T-cell (primary cell): ENCODE results near the gene TPI1. TPM values are rescaled to one million over a fixed set of nuclear protein-coding genes. Genes with fewer than 3 reads are reported as not detected.
A peak's percentile ranks its signal among the peaks of the same experiment; 100 is the strongest.
"Not testable (repeated sequence)": the region's sequence is repeated elsewhere in the genome, so short reads cannot be mapped to it uniquely, and the experiment has no call there.

Experiments
- ATAC-seq, 4 experiments: fragments of 200-7000 bp in 3 of 4; fragments of 150-1000 bp in 1 of 4; cut with Tn5 transposase; replicated peaks in 1 of 4; 1 replicate in 3 of 4; 2 replicates in 1 of 4; pipeline ENCODE4 v1.10.0; 2021; ENCODE audit warnings: moderate library complexity in 3 of 4, mild to moderate bottlenecking in 2 of 4, moderate number of reproducible peaks in 1 of 4
- CTCF ChIA-PET, 2 donors: fragments of 300-600 bp; sonication (Branson Sonifier 250); formaldehyde crosslinking; loops; one replicate each; lab custom pipeline; 2022; ENCODE audit warnings: antibody characterized with exemption in 2 of 2; lab: Charles Lee
- POLR2A ChIA-PET, 2 donors: fragments of 300-600 bp; sonication (Branson Sonifier 250); formaldehyde crosslinking; loops; one replicate each; lab custom pipeline; 2022; ENCODE audit warnings: antibody characterized with exemption in 2 of 2; lab: Charles Lee
- DNase-seq, 35 experiments: peaks; one replicate each; pipeline versions ENCODE4 v3.0.0 to v3.0.0-alpha.2; 2013 to 2023
- H3K27ac ChIP-seq: one replicate; pipeline ENCODE4 v1.5.1; 2013; ENCODE audit warnings: low read length
- H3K27me3 ChIP-seq, 2 experiments: replicated peaks in 1 of 2; 1 replicate in 1 of 2; 2 replicates in 1 of 2; pipeline versions ENCODE4 v1.6.1 to v1.7.0; 2013; ENCODE audit warnings: low read length in 1 of 2, mixed read lengths in 1 of 2; ENCODE audit not compliant: control insufficient read depth in 2 of 2, insufficient read depth in 2 of 2; ENCODE audit errors: extremely low read depth in 1 of 2
- H3K36me3 ChIP-seq, 2 donors: 1 replicate in 1 of 2; 2 replicates in 1 of 2; pipeline versions ENCODE4 v1.6.1 to v1.7.0; 2013; ENCODE audit warnings: low read length in 1 of 2; ENCODE audit not compliant: control insufficient read depth in 2 of 2, insufficient read depth in 1 of 2; ENCODE audit errors: extremely low read depth in 1 of 2
- H3K4me1 ChIP-seq, 2 experiments: 1 replicate in 1 of 2; 2 replicates in 1 of 2; pipeline versions ENCODE4 v1.6.1 to v1.7.0; 2013; ENCODE audit warnings: low read length in 2 of 2, mixed read lengths in 1 of 2; ENCODE audit not compliant: insufficient read depth in 2 of 2, control insufficient read depth in 1 of 2; ENCODE audit errors: extremely low read depth in 1 of 2
- H3K4me3 ChIP-seq, 2 donors: 1 replicate in 1 of 2; 2 replicates in 1 of 2; pipeline versions ENCODE4 v1.5.1 to v1.7.0; 2013; ENCODE audit warnings: mild to moderate bottlenecking in 2 of 2, low read length in 1 of 2, moderate library complexity in 1 of 2; ENCODE audit not compliant: control insufficient read depth in 1 of 2; ENCODE audit errors: extremely low read depth in 1 of 2
- H3K9me3 ChIP-seq: 2 replicates; pipeline ENCODE4 v1.7.0; 2013
- H3K27ac Mint-ChIP-seq, 2 donors: one replicate each; pipeline ENCODE4 v1.8.0; 2020 to 2021; ENCODE audit warnings: mild to moderate bottlenecking in 2 of 2, mixed read lengths in 2 of 2
- H3K27me3 Mint-ChIP-seq, 2 donors: one replicate each; pipeline ENCODE4 v1.8.0; 2021 to 2022; ENCODE audit warnings: mixed read lengths in 2 of 2
- H3K36me3 Mint-ChIP-seq: one replicate; pipeline ENCODE4 v1.8.0; 2021; ENCODE audit warnings: mixed read lengths
- H3K4me1 Mint-ChIP-seq, 3 donors: one replicate each; pipeline ENCODE4 v1.8.0; 2020 to 2022; ENCODE audit warnings: mixed read lengths in 3 of 3, mild to moderate bottlenecking in 1 of 3
- H3K4me3 Mint-ChIP-seq, 3 donors: one replicate each; pipeline ENCODE4 v1.8.0; 2020 to 2022; ENCODE audit warnings: mild to moderate bottlenecking in 3 of 3, mixed read lengths in 3 of 3, moderate library complexity in 3 of 3
- H3K9me3 Mint-ChIP-seq, 3 donors: one replicate each; pipeline ENCODE4 v1.8.0; 2020 to 2022; ENCODE audit warnings: mixed read lengths in 3 of 3
- WGBS: methylation state at CpG from one replicate; pipeline ENCODE4 v1.1.5; 2013; ENCODE audit warnings: missing lambda C conversion rate; ENCODE audit not compliant: insufficient coverage; 5-methylcytosine and 5-hydroxymethylcytosine counted together
- total RNA-seq, 35 experiments: library from RNA in 6 of 35; stranded (reverse) in 6 of 35; fragments of 120-200 nt in 1 of 35; gene quantifications; one replicate each; pipeline versions ENCODE4 v1.2.1 to v1.2.4 and lab custom pipeline; 2013 to 2026

TPI1 gene
- total RNA-seq, 5 donors from 2014 or later (not counting 1 experiment from before 2014, with no cell fraction given), result 132 to 208 (median 189) TPM

- H3K4me3 Mint-ChIP-seq, result peak overlapping the region; percentile 86 to 92 (median 87)
- peak; percentile 0 to 4 (median 1) for ATAC-seq
- H3K27me3 Mint-ChIP-seq, result no peaks in the 10 kb centered on the region
- peaks cover 43 to 48% (median 46%) of the 10 kb centered on the region in 3 donors for H3K4me1 Mint-ChIP-seq
- H3K9me3 Mint-ChIP-seq, result no peaks in the 10 kb centered on the region
- CTCF ChIA-PET, result interaction anchor here (0.6 to 1.5 kb wide), 9 partner anchors 8 to 240 kb away, joined by 3 to 8 read pairs (median 5); partner anchors contain the start of genes CDCA3 (in 1 of the 2), USP5 (in 1 of the 2) and ZNF384 (in 1 of the 2)
- 10% methylated on average over 31 of the region's 33 CpGs for WGBS
- Histone ChIP-seq H3K4me1 (peaks cover 16 to 49% of the 10 kb centered on the region in 2 experiments), H3K36me3 (peaks cover 11 to 52% of the 10 kb centered on the region in 2 donors), H3K4me3 (peak overlapping the region; percentile 44 to 65), H3K27me3 (no peaks in the 10 kb centered on the region), H3K27ac (peak overlapping the region; percentile 86), H3K9me3 (no peaks in the 10 kb centered on the region)
- DNase-seq, result peak in 3 of 35 experiments; percentile 31 to 60 (median 44)
- peaks cover 38% of the 10 kb centered on the region for H3K36me3 Mint-ChIP-seq
- peak overlapping the region; percentile 91 for H3K27ac Mint-ChIP-seq
- POLR2A ChIA-PET, result interaction anchor here (0.7 to 1.4 kb wide), 2 partner anchors 15 to 151 kb away, joined by 5 to 6 read pairs; partner anchors contain the start of gene USP5 (in 1 of the 2)
These were observed 365 bp upstream of the TPI1 start for GRCh38 chr12:6866920-6867412.

GRCh38 chr12:6868211-6869048, 1.1 kb downstream of the TPI1 start:
- Mint-ChIP-seq H3K4me3 (peak overlapping the region; percentile 85 to 89 (median 87)), H3K27me3 (no peaks in the 10 kb centered on the region), H3K36me3 (peaks cover 31% of the 10 kb centered on the region), H3K4me1 (peaks cover 51 to 54% (median 54%) of the 10 kb centered on the region in 3 donors), H3K9me3 (no peaks in the 10 kb centered on the region), H3K27ac (peak overlapping the region; percentile 89)
- POLR2A ChIA-PET, result interaction anchor here in 1 of 2 donors (0.7 kb wide), 1 partner anchor 16 kb away, joined by 3 read pairs; the partner anchor contains the start of gene USP5
- DNase-seq (no peak), ATAC-seq (peak in 2 of 4 experiments; percentile 0 to 1)
- CTCF ChIA-PET, result interaction anchor here (0.9 to 4.7 kb wide), 14 partner anchors 13 to 277 kb away, joined by 3 to 23 read pairs (median 4); partner anchors contain the start of genes C12orf57 (in 1 of the 2), CDCA3 (in 1 of the 2), RNU7-1 (in 1 of the 2) and USP5 (in 1 of the 2)
- Histone ChIP-seq H3K27me3 (no peaks in the 10 kb centered on the region), H3K9me3 (no peaks in the 10 kb centered on the region), H3K36me3 (peaks cover 10 to 40% of the 10 kb centered on the region in 2 donors), H3K4me1 (peaks cover 20 to 61% of the 10 kb centered on the region in 2 experiments), H3K27ac (peak overlapping the region; percentile 62), H3K4me3 (peak overlapping the region; percentile 62 to 65)
- WGBS, result 4% methylated on average over 10 of the region's 22 CpGs

GRCh38 chr12:6869049-6870021, 2.0 kb downstream of the TPI1 start:
- Mint-ChIP-seq H3K4me3 (peak overlapping the region; percentile 85 to 89 (median 87)), H3K27ac (peak overlapping the region; percentile 89), H3K9me3 (no peaks in the 10 kb centered on the region), H3K4me1 (peaks cover 54 to 58% (median 54%) of the 10 kb centered on the region in 3 donors), H3K27me3 (no peaks in the 10 kb centered on the region), H3K36me3 (peaks cover 29% of the 10 kb centered on the region)
- Histone ChIP-seq H3K9me3 (no peaks in the 10 kb centered on the region), H3K4me1 (peaks cover 20 to 70% of the 10 kb centered on the region in 2 experiments), H3K27ac (peak overlapping the region; percentile 62), H3K4me3 (no peak overlapping the region), H3K36me3 (peaks cover 5 to 32% of the 10 kb centered on the region in 2 donors), H3K27me3 (no peaks in the 10 kb centered on the region)
- WGBS, result 38% methylated on average over 11 of the region's 12 CpGs
- peak in 1 of 4 experiments; percentile 10 for ATAC-seq
- ChIA-PET CTCF (interaction anchor here (0.6 to 4.7 kb wide), 35 partner anchors 12 to 278 kb away, joined by 3 to 23 read pairs (median 4); partner anchors contain the start of genes C12orf57 (in 1 of the 2), C1R (in 1 of the 2), C1RL (in 1 of the 2) and CDCA3 (in 1 of the 2)), POLR2A (interaction anchor here in 1 of 2 donors (1.0 kb wide), 1 partner anchor 74 kb away, joined by 5 read pairs; the partner anchor contains the start of genes C12orf57 and RNU7-1)
- DNase-seq, result peak; percentile 63 to 92 (median 81)

GRCh38 chr12:6870304-6870703, 3.0 kb downstream of the TPI1 start:
- peaks cover 21% of the 10 kb centered on the region for H3K36me3 Mint-ChIP-seq
- H3K36me3 ChIP-seq, result peaks cover 0 to 25% of the 10 kb centered on the region in 2 donors
- ChIA-PET CTCF (interaction anchor here (0.8 to 4.7 kb wide), 7 partner anchors 21 to 243 kb away, joined by 3 to 23 read pairs (median 5); partner anchors contain the start of genes C12orf57 (in 1 of the 2) and RNU7-1 (in 1 of the 2)), POLR2A (interaction anchor here (0.6 to 0.7 kb wide), 3 partner anchors 44 to 719 kb away, joined by 3 to 4 read pairs (median 4); partner anchors contain the start of gene ENO2 (in 1 of the 2))
- peaks cover 54 to 60% (median 57%) of the 10 kb centered on the region in 3 donors for H3K4me1 Mint-ChIP-seq
- not testable (repeated sequence) for H3K27me3 Mint-ChIP-seq, H3K4me3 ChIP-seq, ATAC-seq, H3K9me3 ChIP-seq, H3K27me3 ChIP-seq, H3K9me3 Mint-ChIP-seq, DNase-seq, H3K27ac ChIP-seq
- no CpG with 5 or more reads among the region's 4 CpGs for WGBS
- peaks cover 20 to 71% of the 10 kb centered on the region in 2 experiments for H3K4me1 ChIP-seq
- peak overlapping the region; percentile 66 to 89 for H3K27ac Mint-ChIP-seq
- H3K4me3 Mint-ChIP-seq, result peak overlapping the region in 1 of 3 donors; percentile 93
